DOHH2 (cell line): ENCODE results near the gene MRGPRF.

Experiments
- CTCF ChIP-seq: fragments of 200-600 bp; sonication (generic); IDR thresholded peaks from one replicate; pipeline ENCODE4 v1.5.1; 2014; ENCODE audit warnings: antibody characterized with exemption, mild to moderate bottlenecking, low read depth, low read length; ENCODE audit not compliant: poor library complexity, severe bottlenecking
- EZH2phosphoT487 ChIP-seq: fragments of 200-600 bp; sonication (generic); IDR thresholded peaks from 2 replicates; pipeline ENCODE4 v1.6.1; 2017; ENCODE audit warnings: borderline replicate concordance, mild to moderate bottlenecking, antibody characterized with exemption, low read length, moderate library complexity, mixed read lengths

GRCh38 chr11:68958211-68958610 is 54.8 kb downstream of the MRGPRF start:
- TF ChIP-seq CTCF (no peak), EZH2phosphoT487 (no peak)
